ENCODE data around the gene MYOC.

The MYOC gene

GRCh38 chr1:171674431-171675405 is 22.2 kb upstream of the MYOC start:
- H3K27ac ChIP-seq (ENCODE audit: low read depth, low read length, poor library complexity, severe bottlenecking) = no peak overlapping the region
- H3K9me3 ChIP-seq (ENCODE audit: low read length) = no peaks in the 10 kb centered on the region
- H2AFZ ChIP-seq (ENCODE audit: low read length) = no peak overlapping the region
- no peaks in the 10 kb centered on the region for H3K79me2 ChIP-seq (ENCODE audit: insufficient read depth, low read length)
- H3K9me2 ChIP-seq (ENCODE audit: low read depth, low read length) = no peaks in the 10 kb centered on the region
- no peak overlapping the region for H3K9ac ChIP-seq (ENCODE audit: low read length)
- H3F3A ChIP-seq (ENCODE audit: insufficient read depth, low read length) = no peaks in the 10 kb centered on the region
- no peaks in the 10 kb centered on the region for H4K20me1 ChIP-seq (ENCODE audit: insufficient read depth, low read length)
- TF ChIP-seq CTCF (IDR thresholded peaks at IDR 0.05; ENCODE audit: low read length) = no peak
- H3K4me1 ChIP-seq (ENCODE audit: insufficient read depth, low read length, severe bottlenecking) = no peaks in the 10 kb centered on the region
- no peaks in the 10 kb centered on the region for H3K27me3 ChIP-seq (ENCODE audit: insufficient read depth, low read length)
- H3K4me3 ChIP-seq (ENCODE audit: low read depth, low read length, poor library complexity, severe bottlenecking) = no peak overlapping the region
- H3K4me2 ChIP-seq (ENCODE audit: low read length) = no peak overlapping the region
- H3K36me3 ChIP-seq (ENCODE audit: insufficient read depth, low read length) = no peaks in the 10 kb centered on the region

GRCh38 chr1:171670739-171671138 is 18.3 kb upstream of the MYOC start:
- Histone ChIP-seq H3K9me3 (ENCODE audit: low read length) (no peaks in the 10 kb centered on the region), H3K27me3 (ENCODE audit: insufficient read depth, low read length) (no peaks in the 10 kb centered on the region), H3K4me3 (ENCODE audit: low read depth, low read length, poor library complexity, severe bottlenecking) (no peak overlapping the region), H3K9me2 (ENCODE audit: low read depth, low read length) (no peaks in the 10 kb centered on the region), H4K20me1 (ENCODE audit: insufficient read depth, low read length) (no peaks in the 10 kb centered on the region), H3K36me3 (ENCODE audit: insufficient read depth, low read length) (no peaks in the 10 kb centered on the region), H2AFZ (ENCODE audit: low read length) (no peak overlapping the region), H3K79me2 (ENCODE audit: insufficient read depth, low read length) (no peaks in the 10 kb centered on the region), H3K4me1 (ENCODE audit: insufficient read depth, low read length, severe bottlenecking) (no peaks in the 10 kb centered on the region), H3K4me2 (ENCODE audit: low read length) (no peak overlapping the region), H3K9ac (ENCODE audit: low read length) (no peak overlapping the region), H3K27ac (ENCODE audit: low read depth, low read length, poor library complexity, severe bottlenecking) (no peak overlapping the region), H3F3A (ENCODE audit: insufficient read depth, low read length) (no peaks in the 10 kb centered on the region)
- TF ChIP-seq EZH2 (IDR thresholded peaks at IDR 0.05; ENCODE audit: borderline replicate concordance, low read length) = no peak
- no peak for TF ChIP-seq CTCF (IDR thresholded peaks at IDR 0.05; ENCODE audit: low read length)

- H3K4me2 ChIP-seq (ENCODE audit: low read length) = no peak overlapping the region
- no peaks in the 10 kb centered on the region for H3K27me3 ChIP-seq (ENCODE audit: insufficient read depth, low read length)
Observed at GRCh38 chr1:171668372-171668771, 15.9 kb upstream of the MYOC start.

More at GRCh38 chr1:171668372-171668771, 15.9 kb upstream of the MYOC start:
- no peaks in the 10 kb centered on the region for H3K9me3 ChIP-seq (ENCODE audit: low read length)
- H3K79me2 ChIP-seq (ENCODE audit: insufficient read depth, low read length) = no peaks in the 10 kb centered on the region
- H4K20me1 ChIP-seq (ENCODE audit: insufficient read depth, low read length) = no peaks in the 10 kb centered on the region
- no peak overlapping the region for H2AFZ ChIP-seq (ENCODE audit: low read length)
- H3K27ac ChIP-seq (ENCODE audit: low read depth, low read length, poor library complexity, severe bottlenecking) = no peak overlapping the region
- H3F3A ChIP-seq (ENCODE audit: insufficient read depth, low read length) = no peaks in the 10 kb centered on the region
- no peaks in the 10 kb centered on the region for H3K4me1 ChIP-seq (ENCODE audit: insufficient read depth, low read length, severe bottlenecking)
- no peak overlapping the region for H3K9ac ChIP-seq (ENCODE audit: low read length)
- no peak overlapping the region for H3K4me3 ChIP-seq (ENCODE audit: low read depth, low read length, poor library complexity, severe bottlenecking)
- TF ChIP-seq CTCF (IDR thresholded peaks at IDR 0.05; ENCODE audit: low read length) = no peak
- TF ChIP-seq EZH2 (IDR thresholded peaks at IDR 0.05; ENCODE audit: borderline replicate concordance, low read length) = no peak
- H3K9me2 ChIP-seq (ENCODE audit: low read depth, low read length) = no peaks in the 10 kb centered on the region
- H3K36me3 ChIP-seq (ENCODE audit: insufficient read depth, low read length) = no peaks in the 10 kb centered on the region

Data from OCI-LY1 (cell line).